ENCODE measurements around the gene MPP7.
"Not testable (repeated sequence)": the region's sequence is repeated elsewhere in the genome, so short reads cannot be mapped to it uniquely, and the experiment has no call there.

MPP7 gene

DNA sequence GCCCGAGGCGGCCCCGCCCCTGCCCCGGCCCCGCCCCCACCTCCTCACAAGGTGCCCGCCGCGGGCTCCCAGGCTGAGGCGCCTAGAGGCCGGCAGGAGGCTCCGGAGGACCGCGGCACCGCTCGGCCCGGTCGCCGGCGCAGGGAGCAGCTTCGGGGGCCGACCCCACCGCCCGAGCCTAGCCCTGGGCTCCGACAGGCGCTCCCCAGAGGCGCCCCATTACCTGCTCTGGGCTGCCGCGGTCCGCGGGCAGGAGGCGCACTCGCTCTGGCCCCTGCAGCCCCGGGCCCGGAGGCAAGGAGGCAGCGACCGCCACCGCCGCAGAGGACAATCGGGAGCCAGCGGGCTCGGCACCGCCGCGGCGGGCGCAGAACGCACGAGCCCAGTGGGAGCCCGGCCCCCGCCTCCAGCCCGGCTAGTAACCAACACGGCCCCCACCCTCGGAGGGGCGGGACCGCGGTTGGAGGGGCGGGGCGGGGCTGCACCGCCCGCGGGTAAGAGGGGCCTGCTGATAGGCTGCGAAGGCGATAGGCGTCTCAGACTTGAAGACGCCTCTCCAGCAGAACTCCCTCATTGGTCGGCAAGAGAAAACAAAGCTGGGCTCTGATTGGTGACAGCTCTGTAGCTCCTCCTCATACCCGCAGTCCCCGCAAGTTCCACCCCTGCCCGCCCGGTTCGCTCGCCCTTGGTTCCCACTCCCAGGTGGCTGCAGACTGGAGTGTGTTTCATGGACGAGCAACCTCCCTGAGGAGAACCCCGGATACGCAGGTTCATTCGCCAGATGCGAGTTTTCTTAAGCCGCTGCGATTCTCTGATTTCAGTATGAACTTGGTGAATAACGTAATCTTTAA lies at the start of gene MPP7:
Gene MPP7, minus strand, starts transcription at position 427 of the 851 bp plus-strand sequence. CDS start 64,460 bp downstream, outside the sequence.
- peak; percentile 99 for DNase-seq (ENCODE audit: low read depth, low spot score)
- H3K27ac ChIP-seq: peak within 1 kb of the TSS; percentile 59

DNA sequence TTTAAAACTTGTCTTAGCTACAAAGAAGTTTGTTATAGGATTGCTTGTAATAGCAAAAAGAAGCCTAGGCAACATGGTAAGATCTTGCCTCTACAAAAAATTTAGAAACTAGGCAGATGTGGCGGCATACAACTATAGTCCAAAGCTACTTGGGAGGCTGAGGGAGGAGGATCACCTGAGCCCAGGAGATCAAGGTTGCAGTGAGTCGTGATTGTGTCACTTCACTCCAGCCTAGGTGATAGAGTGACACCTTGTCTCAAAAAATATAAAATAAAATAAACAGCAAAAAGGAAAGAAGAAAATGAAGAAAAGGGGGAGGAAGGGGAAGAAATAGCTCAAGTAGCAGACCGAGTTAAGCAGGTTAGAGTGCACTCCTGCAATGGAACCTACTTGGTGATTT lies 47.0 kb upstream of the MPP7 start:
- no peak for DNase-seq (ENCODE audit: low read depth, low spot score)
- no peak overlapping the region for H3K27ac ChIP-seq

DNA sequence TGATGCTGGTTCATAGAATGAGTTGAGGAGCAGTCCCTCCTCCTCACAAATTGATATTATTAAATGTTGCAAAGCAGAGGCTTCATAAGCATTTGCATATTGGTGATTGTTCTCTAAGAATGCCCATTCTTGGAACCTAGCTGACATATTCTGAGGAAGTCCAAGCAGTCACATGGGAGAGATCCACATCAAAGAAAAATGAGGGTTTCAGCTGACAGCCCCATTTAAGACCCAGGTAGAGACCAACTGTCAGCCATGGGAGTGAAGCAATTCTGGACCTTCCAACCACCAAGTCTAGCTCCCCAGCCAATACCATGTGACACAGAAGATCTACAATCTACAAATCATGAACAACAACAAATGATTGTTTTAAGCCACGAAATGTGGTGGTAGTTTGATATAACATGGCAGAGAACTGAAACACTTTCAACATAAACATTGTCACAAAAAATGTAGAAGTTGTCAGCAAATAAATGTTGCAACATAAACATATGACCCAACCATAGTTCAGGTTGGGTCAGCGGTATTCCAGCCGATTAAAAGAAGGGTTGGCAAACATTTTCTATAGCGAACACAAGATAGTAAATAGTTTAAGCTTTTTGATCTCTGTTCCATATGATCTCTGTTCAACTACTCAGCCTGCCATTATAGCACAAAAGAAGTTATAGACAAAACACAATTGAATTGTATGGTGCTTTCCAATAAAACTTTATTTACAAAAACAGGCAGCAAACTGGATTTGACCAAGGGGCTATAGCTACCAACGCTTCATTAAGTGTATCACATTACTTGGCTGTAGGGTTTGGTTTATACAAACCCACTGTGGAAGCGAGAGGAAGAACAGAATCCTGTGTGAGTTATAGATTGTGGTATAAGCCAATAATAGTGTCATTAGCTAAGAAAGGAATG lies 41.4 kb upstream of the MPP7 start:
- no peak overlapping the region for H3K27ac ChIP-seq
- DNase-seq (ENCODE audit: low read depth, low spot score): no peak

DNA sequence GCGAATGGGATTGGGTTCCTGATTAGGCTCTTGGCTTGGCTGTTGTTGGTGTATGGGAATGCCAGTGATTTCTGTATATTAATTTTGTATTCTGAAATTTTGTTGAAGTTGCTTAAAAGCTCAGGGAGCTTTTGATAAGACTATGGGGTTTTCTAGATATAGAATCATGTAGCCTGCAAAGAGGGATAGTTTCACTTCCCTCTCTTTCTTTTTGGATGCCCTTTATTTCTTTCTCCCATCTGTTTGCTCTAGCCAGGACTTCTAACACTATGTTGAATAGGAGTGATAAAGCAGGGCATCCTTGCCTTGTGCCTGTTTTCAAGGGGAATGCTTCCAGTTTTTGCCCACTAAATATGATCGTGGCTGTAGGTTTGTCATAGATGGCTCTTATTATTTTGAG lies 40.4 kb upstream of the MPP7 start:
- DNase-seq (ENCODE audit: low read depth, low spot score): no peak
- H3K27ac ChIP-seq: no peak overlapping the region

DNA sequence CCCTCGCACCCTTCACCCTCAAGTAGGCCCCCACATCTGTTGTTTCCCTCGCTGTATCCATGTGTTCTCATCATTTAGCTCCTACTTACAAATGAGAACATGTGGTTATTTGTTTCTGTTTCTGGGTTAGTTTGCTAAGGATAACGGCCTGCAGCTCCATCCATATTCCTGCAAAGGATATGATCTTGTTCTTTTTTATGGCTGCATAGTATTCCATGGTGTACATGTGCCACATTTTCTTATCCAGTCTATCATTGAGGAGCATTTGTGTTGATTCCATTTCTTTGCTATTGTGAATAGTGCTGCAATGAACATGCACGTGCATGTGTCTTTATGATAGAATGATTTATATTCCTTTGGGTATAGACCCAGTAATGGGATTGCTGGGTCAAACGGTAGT lies 38.8 kb upstream of the MPP7 start:
- not testable (repeated sequence) for H3K27ac ChIP-seq; DNase-seq (ENCODE audit: low read depth, low spot score)

DNA sequence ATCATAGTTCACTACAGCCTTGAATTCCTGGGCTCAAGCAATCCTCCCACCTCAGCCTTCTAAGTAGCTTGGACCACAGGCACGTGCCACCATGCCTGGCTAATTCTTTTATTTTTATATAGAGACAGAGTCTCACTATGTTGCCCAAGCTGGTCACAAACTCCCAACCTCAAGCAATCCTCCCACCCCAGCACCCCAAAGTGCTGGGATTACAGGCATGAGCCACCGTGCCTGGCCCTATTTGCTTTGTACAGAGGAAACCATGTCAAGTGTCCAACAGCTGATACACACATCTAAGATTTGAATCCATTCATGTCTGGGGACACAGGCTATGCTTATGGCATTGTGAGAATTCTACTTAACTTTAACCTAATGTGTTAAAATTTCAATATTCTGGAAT lies 29.9 kb upstream of the MPP7 start:
- H3K27ac ChIP-seq: no peak overlapping the region
- DNase-seq (ENCODE audit: low read depth, low spot score): no peak

DNA sequence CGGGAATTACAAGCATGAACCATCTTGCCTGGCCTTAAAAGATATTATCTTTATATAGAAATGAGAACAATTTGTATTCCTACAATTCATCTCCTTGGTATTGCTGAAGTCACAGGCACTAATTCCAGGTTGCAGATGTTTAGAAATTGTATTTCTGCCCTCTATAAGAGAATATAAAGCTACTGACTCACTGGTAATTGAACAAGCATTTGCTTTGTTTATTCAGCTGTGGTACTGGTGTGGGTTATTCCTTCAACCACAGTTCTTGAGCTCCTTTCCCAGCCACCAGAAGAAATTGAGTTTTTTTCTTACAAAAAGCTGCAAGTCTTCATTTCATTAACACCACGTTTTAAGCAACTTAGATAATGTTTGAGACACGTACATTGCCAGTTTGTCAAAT lies 29.0 kb upstream of the MPP7 start:
- peak; percentile 79 for DNase-seq (ENCODE audit: low read depth, low spot score)
- H3K27ac ChIP-seq: peak overlapping the region; percentile 7

DNA sequence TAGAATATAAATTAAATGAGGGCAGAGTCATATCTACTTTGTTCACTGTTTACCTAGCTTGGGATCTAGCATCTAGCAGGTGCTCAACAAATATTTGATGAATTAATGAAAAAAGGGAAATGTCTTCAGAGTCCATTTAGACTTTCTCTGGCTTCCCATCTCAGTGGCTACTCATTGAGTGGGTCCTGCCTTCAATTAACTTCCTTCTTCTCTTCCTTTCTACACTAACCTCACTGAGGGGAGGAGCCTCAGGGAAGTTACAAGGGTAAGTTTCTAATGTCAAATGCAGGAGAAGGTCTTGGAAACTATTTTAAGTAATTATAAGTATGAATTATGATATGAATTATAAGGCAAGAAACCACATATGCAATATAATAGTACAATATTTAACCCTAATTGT lies 28.2 kb upstream of the MPP7 start:
- no peak for DNase-seq (ENCODE audit: low read depth, low spot score)
- no peak overlapping the region for H3K27ac ChIP-seq

DNA sequence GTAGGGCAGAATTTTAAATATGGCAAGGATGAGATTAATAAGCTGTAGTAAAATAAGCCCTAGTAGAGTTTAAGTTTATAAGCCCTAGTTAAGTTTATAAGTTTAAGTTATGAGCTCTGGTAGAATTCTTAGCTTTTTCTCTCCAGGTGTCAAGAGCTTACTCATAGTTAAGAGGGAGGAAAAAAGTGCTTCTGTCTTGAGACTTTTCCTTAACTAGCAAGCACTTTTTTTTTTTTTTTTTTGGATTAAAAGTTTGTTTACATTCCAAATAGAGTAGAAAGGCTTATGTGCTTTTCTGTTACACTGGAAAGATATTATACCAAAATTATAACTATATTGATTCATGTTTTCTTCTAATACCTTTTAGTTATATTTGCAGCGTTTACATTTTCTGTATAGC lies 25.5 kb upstream of the MPP7 start:
- no peak for DNase-seq (ENCODE audit: low read depth, low spot score)
- peak overlapping the region; percentile 71 for H3K27ac ChIP-seq

DNA sequence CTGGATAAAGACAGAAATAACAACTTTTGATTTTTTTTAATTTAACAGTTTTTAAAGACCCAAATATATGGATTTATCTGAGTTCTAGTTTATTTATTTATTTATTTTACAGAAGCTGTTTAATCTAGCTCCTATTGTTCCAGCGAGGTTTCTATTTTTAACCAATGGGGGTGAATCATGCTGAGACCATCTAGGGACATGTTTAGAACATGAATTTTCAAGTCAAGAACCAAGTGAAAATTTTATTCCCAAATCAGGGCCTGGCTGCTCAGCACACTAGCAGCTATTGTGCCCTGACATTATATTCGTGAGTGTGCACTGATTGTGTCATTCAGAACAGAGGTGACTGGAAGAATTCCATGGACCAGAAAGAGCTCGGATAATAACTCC lies 24.6 kb upstream of the MPP7 start:
- H3K27ac ChIP-seq: peak overlapping the region; percentile 71
- no peak for DNase-seq (ENCODE audit: low read depth, low spot score)

DNA sequence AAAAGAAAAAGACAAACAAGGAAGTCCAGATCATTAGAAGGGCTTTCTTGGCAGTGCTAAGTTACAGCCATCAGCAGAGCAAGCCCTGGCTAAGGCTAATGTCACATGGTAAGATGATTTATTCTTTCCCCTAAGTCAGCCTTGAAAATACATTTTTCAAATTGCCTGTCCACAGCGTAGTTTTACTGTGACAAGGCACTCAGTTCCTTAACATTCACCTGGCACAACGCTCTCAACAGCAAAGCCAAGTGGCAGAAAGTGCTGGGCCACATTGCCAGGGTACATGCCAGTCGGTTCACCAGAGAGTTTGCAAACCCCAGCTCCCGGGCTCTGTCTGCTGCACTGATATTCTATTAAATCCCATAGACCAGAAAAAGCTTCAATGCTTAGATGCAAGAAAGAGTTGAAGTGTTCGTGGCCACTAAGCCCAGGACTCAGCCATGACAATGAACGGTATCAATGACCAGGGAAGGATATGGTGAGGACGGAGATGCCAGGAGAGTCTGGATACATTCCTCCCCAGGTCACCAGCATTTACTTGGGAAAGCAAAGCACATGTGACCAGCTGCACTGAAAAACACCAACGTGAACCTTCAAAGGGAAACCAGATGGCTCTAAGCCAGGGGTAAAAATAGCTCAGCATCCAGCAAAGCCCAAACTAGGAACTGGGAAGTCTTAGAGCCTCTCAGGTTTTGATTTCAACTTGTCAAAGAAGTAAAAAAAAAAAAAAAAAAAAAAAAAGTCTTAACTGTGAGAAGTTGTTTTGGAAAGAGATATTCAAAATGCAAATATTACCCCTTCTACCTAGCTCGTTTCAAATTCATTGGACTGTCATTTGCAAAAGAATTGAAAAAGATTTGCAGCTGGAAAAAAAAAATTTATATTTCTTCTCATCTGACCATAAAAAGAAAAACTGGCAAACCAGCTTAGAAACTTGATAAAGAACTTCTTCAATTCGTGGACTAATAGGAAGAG lies 23.9 kb upstream of the MPP7 start:
- H3K27ac ChIP-seq: peak overlapping the region; percentile 71
- DNase-seq (ENCODE audit: low read depth, low spot score): no peak

DNA sequence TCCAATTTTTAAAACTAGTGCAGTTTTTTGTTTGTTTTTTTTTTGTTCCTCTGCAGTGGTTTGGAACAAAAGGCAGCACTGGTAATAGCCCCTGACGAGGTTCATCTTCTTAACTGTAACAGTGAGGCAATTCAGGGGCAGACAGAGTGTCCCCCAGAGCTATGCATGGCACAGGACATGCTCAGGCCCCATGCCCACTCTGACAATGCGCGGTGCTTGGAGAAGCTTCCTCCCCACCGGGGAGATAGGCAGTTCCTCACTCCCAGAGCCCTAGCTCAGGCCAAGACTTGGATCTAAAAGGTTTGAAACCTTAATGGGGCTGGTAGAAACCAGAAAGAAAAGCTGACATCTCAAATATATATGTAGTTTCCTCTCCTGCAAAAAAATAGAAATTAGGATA lies 17.9 kb upstream of the MPP7 start:
- H3K27ac ChIP-seq: no peak overlapping the region
- DNase-seq (ENCODE audit: low read depth, low spot score): no peak

DNA sequence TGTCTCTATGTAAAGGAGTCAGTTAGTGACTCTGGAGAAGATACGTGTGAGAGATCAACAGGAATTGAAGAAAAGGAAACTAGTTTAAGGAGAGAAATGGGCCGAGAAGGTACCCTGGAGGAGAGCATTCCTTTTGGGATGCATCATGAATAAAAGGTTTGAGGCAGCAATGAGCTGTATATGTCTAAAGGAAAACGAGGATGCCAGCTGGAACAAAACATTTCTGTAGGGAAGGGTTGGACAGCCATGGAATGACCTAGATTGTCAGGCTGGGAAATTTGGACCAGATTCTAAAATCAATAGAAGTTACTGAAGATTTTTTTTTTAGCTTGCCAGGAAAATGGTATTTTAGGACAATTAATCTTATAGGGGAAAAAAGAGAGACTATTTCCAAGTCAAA lies 17.2 kb upstream of the MPP7 start:
- no peak for DNase-seq (ENCODE audit: low read depth, low spot score)
- H3K27ac ChIP-seq: no peak overlapping the region

DNA sequence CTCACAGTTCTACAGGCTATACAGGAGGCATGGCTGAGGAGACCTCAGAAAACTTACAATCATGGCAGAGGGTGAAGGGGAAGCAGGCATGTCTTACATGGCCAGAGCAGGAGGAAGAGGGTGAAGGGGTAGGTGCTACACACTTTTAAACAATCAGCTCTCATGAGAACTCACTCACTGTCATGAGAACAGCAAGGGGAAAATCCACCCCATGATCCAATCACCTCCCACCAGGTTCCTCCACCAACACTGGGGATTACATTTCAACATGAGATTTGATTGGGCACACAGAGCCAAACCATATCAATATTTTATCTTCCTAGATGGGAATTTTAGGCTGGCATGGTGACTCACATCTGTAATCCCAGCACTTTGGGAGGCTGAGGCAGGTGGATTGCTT lies 16.2 kb upstream of the MPP7 start:
- DNase-seq (ENCODE audit: low read depth, low spot score); H3K27ac ChIP-seq: not testable (repeated sequence)

DNA sequence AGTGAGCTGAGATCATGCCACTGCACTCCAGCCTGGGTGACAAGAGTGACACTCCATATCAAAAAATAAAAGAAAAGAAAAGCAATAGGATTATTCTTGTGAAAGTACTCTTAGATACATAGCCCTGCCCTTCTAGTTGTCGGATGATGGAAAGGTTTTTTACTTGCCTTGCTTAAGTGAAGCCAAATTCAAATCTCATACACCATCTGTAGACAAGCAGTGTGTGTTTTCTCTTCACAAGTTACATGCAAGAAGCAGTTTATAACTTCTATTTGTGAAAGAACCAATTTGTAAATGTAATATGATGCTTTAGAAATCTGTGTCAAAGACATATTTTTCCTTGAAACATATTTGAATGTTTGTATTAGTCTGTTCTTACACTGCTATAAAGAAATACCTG lies 15.8 kb upstream of the MPP7 start:
- no peak for DNase-seq (ENCODE audit: low read depth, low spot score)
- no peak overlapping the region for H3K27ac ChIP-seq

DNA sequence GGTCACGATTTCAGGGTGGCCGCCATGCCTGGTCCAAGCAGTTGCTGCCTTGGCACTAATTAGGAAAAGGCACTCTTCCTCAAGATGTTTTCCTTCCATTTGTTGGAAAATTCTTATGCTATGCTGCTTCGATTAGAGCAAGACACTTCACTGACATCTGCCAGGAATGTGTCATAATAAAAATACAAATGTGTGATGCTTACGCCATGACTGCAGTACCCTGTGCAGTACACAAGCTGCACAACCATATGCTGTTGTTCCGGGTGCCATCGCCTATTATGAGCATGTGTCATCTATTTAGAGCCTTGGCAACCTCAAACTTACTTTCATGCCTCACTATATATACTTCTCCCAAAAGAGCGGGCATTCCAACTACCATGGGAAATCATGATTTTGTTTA lies 14.9 kb upstream of the MPP7 start:
- DNase-seq (ENCODE audit: low read depth, low spot score): no peak
- no peak overlapping the region for H3K27ac ChIP-seq

DNA sequence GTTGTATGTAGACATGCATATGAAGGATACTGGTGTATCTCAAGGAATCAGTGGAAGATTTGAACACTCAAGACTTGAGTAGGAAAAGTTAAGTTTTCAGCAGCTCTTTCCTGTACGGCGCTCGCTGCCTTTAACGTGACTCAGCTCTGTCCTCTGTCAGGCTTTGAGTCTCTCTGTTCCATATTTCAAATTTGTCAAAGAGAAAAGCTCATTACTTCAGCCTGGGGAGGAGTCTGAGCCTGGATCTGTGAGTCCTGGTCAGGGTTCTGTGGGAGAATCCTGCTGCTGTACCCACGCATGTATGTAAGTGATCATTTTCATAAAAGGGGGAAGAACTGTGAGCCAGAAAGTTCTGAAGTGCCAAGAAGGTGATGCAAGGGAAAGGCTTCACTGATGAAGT lies 13.8 kb upstream of the MPP7 start:
- DNase-seq (ENCODE audit: low read depth, low spot score): no peak
- no peak overlapping the region for H3K27ac ChIP-seq

DNA sequence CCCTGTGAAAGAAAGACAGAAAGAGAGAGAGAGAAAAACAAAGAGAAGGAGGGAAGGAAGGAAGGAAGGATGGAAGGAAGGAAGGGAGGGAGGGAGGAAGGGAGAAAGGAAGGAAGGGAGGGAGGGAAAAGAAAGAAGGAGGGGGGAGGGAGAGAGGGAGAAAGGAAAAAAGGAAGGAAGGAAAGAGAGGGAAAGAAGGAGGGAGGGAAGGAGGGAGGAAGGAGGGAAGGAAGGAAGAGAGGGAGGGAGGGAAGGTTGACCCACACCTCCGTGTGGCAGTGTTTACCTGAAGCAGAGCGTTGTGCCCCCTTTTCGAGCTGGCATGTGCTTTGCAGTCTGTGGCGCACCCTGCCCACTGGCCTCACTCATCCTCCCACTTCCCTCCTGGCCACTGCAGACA lies 12.3 kb upstream of the MPP7 start:
- no peak overlapping the region for H3K27ac ChIP-seq
- DNase-seq (ENCODE audit: low read depth, low spot score): no peak

DNA sequence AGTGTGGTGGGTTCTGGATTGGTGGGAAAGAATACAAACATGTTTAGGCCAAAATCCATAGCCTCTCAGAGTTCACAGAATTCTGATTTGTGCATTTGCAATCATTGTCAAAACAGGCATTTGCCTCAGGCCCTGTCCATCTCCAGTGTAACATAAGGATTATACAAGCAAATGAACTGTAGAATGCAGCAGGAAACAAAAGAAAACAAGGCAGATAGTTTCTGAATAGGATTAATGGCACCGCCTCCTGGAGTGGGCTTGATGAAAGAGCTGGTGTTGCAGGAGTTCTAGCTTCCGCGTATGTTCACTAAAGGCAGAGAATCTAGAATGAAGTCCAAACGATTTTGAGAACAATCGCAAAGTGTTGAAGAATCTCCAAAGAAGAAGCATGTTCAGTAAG lies 11.3 kb upstream of the MPP7 start:
- no peak for DNase-seq (ENCODE audit: low read depth, low spot score)
- no peak overlapping the region for H3K27ac ChIP-seq

DNA sequence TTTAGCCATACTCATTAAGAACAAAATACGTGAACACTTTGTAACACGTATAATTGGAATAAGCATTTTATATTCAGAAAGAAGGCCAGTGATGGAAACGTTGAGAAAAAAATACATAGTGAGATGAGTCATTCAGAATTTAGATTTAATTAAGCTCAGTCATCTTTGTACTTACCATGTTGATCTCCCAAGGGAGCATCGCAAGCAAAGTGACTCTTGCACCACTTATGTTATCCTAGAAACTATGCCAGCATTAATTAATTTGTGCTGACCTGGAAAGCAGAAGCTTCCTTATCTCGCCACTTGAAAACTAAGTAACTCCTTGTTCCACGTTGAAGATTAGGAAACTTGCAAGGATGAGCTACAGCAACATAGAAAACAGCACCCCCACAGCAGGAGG lies 9.7 kb upstream of the MPP7 start:
- no peak for DNase-seq (ENCODE audit: low read depth, low spot score)

More for the DNA sequence above, 9.7 kb upstream of the MPP7 start:
- H3K27ac ChIP-seq: no peak overlapping the region

Data from epithelial cell of prostate (primary cell).